HT1080 (cell line): ENCODE measurements around the gene RNF114. TPM values are rescaled to one million over a fixed set of nuclear protein-coding genes. Genes with fewer than 3 reads are reported as not detected.
"Not testable (repeated sequence)": the region's sequence is repeated elsewhere in the genome, so short reads cannot be mapped to it uniquely, and the experiment has no call there.

Experiments used
- DNase-seq: peaks from one replicate; pipeline ENCODE4 v3.0.0-alpha.2; 2015; ENCODE audit warnings: low read depth
- total RNA-seq: library from RNA; depleted of rRNA; stranded (reverse); fragments of >200 nt; shearing (Covaris generic); gene quantifications from 2 replicates; pipeline ENCODE4 v1.2.3, GENCODE V29; 2014

Gene RNF114
- total RNA-seq, 1 experiment from 2014 or later, result 84.9 TPM

- no peak for DNase-seq
Observed at GRCh38 chr20:49984426-49985153, 48.4 kb downstream of the RNF114 start.

DNA sequence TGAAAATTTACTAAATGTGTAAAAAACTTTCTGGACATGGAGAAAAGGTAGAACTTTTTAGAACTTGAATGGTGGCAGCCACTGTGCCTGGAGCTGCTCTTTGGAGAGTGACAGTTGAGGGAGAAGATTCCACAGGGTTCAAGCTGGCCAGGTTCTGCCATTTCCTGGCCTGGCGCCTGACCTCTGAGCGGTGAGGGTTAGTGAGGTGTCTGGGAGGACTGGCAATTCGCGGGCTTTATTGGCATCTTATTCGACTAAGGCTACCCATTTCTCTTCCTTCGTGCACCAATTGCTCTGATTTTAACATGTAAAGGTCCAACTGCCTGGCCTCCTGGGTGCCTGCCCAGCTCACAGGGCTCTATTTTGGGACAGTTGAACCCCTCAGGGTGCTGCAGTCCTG is 49.0 kb downstream of the RNF114 start:
- no peak for DNase-seq

DNA sequence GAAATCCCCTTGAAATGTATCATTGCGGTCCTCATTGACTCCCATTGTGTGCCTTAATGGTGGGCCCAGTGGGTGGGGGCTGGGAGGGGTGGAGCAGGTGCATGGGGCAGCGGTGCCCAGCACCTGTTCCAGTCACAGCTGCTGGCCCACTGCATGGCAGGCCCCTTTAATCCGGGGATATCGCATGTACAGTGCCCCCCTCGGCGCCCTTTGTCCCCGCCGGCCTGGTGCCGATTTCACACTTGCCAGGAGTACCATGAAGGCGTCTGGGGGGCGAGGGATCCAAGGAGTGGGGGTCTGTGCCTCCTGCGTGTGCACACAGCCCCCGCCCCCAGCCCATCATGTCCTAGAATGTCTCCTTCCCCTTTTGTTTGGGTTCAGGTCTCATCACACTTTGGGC is 49.4 kb downstream of the RNF114 start:
- no peak for DNase-seq

DNA sequence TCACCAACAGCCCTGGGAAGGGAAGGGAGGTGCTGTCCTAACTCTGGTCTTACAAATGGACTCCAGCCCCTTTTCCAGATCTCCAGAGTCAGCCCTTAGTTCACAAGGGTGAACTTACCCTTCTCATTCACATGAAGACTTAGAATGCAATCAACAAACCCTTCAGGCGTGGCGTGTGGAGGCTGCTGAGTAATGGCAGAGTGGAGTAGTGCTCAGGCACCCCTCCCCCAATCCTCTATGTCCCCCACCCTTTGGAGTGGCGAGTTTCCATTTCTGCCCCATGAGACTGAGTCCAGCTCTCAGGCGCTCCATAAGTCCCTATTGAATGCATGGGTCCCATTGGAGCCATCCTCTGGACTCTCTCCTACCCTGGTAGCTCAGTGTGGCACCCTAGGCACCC is 49.9 kb downstream of the RNF114 start:
- no peak for DNase-seq

DNA sequence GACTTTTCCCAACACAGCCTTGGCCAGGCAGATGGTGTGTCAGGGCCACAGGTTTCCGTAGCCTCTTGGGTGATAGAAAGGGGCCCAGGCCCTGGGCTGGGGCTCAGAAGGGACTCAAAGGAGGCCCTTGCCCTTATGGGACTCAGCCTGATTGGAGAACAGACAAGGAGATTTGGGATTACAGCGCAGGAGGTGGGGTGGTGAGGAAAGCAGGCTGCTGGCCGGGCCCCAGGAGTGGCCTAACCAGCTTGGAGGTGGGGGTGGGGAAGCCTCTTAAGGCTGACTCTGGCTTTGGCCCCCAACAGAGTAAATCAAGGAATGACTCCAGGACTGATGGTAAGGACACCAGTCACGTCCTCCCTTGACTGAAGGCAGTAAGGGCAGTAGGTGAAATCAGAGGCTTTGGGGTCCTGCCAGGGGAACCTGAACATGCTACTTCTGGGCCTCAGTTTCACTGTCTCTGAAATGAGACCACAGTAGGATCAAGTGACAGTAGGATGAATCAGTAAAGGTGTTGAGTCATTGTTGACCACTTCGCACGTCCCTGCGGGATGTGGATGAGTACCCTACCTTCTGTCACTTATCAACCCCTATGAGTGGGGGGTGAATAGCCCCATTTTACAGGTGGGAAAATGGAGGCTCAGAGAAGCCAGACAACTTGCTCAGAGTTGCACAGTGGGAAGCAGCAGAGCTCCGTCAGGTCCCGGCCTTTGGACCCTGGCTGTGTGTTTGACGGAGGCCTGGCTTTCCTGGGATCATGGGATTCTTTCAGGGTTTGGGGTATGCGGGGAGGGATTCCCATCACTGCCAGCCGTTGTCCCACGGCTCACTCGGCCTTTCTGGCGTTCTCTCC is 51.0 kb downstream of the RNF114 start:
- DNase-seq, result peak; percentile 32

DNA sequence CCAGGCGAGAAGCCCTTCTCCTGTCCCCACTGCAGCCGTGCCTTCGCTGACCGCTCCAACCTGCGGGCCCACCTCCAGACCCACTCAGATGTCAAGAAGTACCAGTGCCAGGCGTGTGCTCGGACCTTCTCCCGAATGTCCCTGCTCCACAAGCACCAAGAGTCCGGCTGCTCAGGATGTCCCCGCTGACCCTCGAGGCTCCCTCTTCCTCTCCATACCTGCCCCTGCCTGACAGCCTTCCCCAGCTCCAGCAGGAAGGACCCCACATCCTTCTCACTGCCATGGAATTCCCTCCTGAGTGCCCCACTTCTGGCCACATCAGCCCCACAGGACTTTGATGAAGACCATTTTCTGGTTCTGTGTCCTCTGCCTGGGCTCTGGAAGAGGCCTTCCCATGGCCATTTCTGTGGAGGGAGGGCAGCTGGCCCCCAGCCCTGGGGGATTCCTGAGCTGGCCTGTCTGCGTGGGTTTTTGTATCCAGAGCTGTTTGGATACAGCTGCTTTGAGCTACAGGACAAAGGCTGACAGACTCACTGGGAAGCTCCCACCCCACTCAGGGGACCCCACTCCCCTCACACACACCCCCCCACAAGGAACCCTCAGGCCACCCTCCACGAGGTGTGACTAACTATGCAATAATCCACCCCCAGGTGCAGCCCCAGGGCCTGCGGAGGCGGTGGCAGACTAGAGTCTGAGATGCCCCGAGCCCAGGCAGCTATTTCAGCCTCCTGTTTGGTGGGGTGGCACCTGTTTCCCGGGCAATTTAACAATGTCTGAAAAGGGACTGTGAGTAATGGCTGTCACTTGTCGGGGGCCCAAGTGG is 51.9 kb downstream of the RNF114 start:
- no peak for DNase-seq

DNA sequence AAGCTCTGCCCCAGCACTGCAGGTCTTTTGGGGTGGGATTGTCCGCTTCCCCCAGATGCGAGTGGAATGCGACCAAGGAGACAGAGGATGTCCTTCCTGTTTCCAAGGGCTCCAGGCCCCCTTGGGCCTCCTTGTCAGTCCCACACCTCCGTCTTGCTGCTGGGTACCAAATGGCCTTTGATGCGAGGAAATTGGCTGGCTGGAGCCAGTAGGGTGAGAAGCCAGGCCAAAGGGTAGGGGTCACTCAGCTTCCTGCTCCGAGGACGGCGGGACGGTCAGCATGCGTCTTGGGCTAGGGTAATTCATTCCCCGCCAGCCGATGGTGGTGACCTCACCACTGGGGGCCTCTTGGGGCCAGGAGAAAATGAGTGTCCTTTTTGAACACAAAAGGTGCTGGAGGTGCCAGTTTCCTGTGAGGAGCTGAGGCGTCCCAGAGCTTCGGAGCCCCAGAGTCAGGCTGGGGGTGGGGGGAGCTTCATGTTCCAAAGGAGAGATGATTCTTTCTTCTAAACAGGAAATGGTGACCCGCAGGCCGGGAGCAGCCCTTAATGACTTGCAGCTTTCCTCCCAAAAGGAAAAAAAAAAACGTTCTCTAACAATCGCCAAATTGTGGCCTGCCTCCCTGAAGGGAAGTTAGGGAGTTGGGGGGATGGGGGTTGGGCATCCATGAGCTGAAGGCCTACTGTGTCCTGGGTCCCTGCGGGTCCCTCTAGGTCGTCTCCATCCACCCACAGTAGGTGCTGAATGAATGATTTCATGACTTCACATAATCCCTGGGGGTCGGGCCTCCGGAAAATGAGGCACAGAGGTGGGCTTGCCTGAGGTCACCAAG is 53.3 kb downstream of the RNF114 start:
- DNase-seq, result peak; percentile 91

- DNase-seq, result no peak
Observed at GRCh38 chr20:49990271-49990720, 54.1 kb downstream of the RNF114 start.

- DNase-seq, result no peak
Observed at GRCh38 chr20:49993301-49993751, 57.1 kb downstream of the RNF114 start.

DNA sequence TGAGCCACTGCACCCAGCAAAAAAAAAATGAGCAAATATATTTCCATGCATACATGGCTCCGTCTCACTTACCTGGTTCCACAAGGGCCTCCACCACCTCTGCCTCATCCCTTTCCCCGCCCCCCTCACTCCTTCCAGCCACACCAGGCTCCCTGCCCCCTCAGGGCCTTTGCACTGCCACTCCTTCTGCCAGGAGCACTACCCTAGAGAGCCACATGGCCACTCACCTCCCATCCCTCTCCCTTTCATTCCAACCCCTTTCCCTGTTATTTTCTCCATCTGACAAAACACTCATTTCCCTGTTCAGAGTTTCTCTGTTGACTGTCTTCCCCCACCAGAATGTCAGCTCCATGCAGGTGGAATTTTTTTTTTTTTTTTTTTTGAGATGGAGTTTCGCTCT is 59.4 kb downstream of the RNF114 start:
- no peak for DNase-seq

DNA sequence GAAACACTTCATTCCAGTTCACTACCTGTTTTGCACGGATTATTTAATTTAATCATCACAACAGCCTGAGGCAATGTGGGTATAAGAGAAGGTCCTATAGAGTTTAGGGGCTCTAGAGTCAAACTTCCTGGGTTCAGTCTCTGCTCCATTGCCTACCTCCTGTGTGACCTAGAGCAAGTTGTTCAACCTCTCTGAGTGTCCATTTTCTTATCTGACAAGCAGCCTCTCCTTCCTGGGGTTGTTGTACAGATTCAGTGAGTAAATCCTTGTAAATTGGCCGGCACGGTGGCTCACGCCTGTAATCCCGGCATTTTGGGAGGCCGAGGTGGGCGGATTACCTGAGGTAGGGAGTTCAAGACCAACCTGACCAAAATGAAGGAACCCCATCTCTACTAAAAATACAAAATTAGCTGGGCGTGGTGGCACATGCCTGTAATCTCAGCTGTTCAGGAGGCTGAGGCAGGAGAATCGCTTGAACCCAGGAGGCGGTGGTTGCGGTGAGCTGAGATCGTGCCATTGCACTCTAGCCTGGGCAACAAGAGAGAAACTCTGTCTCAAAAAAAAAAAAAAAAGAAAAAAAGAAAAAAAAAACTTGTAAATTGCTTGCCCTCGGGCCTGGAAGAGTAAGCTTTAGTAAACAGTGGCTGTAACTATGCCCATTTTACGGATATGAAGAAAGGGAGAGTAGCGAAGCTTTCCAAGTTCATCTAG is 62.4 kb downstream of the RNF114 start:
- not testable (repeated sequence) for DNase-seq

DNA sequence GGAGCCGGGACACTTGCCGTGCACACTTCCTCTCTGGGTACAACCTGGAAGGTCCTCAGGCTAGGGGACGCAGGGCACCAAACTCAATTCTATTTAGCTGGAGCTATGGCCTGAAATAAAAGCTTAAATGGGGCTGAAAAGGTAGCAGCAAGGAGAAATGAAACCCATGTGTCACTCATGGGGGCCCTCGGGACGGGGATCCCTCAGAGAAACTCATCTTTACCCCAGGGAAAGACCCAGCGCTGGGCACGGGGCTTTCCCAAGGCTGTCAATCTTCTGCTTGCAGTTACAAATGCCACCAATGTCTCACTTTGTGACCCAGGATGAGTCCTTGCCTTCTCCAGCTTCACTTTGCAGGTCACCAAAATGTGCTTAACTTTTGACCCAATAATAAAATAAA is 63.1 kb downstream of the RNF114 start:
- no peak for DNase-seq

DNA sequence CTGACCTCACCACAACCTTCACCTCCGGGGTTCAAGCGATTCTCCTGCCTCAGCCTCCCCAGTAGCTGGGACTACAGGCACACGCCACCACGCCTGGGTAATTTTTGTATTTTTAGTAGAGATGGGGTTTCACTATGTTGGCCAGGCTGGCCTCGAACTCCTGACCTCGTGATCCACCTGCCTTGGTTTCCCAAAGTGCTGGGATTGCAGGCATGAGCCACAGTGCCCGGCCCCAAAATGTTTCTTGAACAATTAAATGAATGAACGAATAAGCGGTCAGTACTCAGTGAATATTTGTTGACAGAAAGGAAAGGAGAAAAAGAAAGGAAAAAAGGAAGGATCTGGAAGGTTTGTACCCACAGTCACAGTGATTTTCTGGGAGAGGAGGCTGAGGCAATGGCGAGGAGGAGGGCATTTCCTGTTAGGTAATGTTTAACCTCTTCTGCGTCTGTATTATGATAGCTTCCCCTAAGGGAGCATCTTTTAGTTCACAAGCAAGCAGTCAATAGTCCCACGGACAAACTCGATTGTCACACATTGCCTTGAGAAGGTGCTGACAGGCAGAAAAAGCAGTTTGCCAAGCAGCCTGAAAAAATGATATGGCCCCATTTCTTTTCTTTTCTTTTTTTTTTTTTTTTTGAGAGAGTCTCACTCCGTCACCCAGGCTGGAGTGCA is 64.5 kb downstream of the RNF114 start:
- not testable (repeated sequence) for DNase-seq

DNA sequence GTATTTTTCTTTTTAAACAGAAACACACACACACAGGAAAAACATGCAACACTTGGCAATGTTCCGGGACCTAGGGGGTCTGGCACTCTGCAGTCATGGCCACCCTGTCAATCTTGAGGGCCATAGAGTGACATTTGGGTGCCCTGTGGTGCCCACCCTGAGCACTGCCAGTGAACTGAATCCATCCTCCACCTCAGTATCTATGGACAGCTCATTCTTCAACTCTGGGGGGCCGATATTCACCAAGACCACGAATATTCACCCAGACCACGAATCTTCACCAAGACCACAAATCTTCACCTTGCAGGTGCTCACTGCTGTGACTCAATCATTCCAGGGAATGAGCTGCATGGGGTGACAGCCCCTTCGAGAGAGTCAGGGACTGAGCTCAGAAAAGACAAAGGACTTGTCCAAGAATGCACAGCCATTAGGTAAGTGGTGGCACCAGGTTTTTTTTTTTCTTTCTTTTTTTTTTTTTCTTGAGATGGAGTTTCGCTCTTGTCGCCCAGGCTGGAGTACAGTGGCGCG is 65.7 kb downstream of the RNF114 start:
- DNase-seq, result no peak

- DNase-seq, result peak; percentile 72
Observed at GRCh38 chr20:50003253-50003656, 67.1 kb downstream of the RNF114 start.
